GM19025 (cell line): ENCODE results near the gene BCL2.

Experiments used
- ATAC-seq: cut with Tn5 transposase; IDR thresholded peaks from one replicate; pipeline ENCODE4 v1.9.1; 2021; ENCODE audit warnings: mild to moderate bottlenecking, low read depth, moderate library complexity; ENCODE audit not compliant: unreplicated experiment

Gene BCL2

GRCh38 chr18:63312019-63312409 lies 7.6 kb downstream of the BCL2 start:
- no peak for ATAC-seq

DNA sequence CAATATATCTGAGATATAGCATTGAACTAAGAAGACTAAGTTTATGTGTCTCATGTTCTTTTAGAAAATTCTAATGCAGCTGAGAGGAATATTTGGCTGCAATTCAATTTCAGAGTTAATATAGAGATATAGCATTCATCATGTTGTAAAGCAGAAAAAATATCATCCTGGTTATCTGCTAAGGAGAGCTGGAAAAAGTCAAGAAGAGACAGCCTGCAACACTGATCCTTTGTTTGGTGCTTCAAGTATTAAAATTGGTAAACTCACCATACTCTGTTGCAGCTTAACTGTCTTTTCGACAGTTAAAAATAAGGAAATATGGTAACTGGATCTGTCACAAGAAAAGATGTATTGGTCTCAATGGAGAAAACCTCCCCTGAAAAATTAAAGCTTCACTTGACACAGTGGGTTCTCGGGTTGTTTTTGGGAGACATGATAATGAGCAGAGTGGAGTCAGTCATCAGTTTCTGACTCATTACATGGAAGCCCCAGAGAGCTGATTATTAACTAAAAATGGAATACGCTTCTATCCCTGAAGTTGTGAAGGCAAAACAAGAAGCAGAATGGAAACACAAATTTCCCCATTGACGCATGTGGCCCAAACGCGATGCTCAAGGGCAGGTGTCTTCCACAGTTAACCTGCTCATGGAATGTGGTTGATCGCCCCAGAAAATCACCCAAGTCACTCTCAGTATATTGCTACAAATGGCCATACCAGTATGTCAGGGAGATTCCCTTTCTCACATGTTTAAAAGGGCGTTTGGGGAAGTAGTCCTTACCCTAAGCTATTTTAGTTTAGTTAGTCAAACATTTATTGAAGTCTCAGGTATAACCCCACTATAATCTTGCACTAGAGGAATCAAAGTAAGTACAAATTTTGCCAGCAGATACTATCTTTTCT lies 8.2 kb downstream of the BCL2 start:
- peak; percentile 65 for ATAC-seq

DNA sequence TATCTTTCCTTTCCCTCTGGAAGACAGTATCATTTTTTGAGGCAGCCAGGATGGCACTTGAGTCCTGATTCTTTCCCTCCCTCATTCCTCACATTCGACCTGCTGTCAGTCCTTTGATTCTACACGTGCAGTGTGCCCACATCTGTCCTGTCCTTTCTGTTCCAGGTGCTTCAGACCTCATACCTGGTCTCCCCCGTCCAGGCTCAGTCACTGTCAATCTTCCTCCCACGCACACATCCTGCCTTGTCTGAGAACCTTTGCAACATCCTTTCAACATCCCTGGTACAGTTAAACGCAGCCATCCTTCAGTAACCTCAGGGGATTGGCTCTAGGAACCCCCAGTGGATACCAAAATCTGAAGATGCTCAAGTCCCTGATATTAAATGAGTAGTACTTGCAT lies 10.1 kb downstream of the BCL2 start:
- ATAC-seq = no peak

DNA sequence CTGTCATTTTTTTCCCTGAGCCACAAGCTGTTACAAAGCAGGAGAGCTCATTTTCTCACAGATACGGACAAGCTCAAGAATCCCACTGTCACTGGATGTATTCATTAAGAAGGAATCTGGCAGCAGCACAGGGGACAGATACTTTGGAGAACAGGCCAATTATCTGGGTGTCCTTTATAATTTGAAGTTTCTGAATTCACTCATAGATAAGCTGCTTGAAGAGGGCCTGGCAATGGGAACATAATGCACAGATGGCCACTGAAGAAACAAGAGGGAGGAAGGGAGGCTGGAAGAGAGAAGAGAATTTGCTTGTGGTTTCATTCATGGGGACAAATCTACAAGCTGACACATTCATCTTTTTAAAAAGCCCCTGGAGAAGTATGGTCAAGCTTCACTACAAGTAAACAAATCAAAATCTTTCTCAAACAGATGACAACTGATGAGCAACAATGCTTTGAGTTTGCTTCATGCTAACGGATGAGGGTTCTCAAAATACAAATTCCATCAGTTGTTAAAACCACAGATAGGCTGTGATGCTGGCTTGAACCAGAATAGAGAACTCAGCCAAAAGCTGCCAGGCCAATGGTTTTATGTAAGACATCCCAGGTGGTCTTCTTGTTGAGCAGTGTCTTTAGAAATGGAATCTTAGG lies 11.9 kb downstream of the BCL2 start:
- no peak for ATAC-seq

DNA sequence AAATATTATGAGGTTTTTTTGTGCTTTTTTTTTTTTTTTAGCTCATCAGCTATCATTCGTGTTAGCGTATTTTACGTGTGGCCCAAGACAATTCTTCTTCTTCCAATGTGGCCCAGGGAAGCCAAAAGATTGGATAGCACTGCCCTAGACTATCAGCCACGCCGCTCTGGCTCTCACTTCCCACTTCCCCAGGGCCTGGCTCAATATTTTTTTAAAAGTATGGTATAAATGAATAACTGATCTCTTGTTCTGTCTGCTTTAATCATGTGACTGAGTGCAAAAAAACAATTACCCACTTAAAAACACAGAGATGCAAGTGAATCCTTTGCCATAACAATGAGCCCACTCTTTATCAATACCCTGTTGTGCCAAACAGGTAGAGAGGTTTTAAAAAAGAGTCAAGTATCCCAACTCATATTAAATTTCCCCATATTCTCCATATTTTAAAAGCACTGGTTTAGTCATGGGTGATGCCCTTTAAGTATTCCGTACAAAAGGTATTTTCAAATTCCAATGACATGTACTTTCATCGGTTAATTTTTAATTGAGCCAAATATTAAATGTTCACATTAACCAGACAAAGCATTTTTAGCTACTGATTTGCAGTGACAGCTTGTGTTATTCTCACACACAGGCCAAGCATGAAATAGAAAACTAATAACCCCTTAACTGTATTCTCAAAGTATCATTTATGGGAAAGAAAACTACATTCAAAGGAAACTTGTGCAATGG lies 12.6 kb downstream of the BCL2 start:
- no peak for ATAC-seq

DNA sequence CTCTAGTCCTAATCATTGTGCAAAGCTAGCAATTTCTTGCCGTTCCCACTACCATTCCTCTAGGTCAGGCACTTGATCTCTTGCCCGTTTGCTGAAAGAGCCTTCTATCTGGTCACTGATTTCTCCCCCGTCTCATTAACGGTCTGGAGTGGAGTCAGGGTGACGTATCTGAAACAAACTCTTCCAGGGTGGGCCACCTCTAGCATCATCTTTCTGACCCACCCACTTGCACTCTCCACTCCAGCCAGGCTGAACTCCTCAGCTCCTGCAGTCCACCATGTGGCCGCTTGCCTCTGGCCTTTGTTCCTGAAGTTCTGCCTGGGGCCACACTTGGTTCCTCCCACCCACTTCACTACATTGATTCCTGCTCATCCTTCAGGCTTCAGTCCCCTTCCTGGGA lies 13.3 kb downstream of the BCL2 start:
- no peak for ATAC-seq

GRCh38 chr18:63303547-63303946 lies 16.0 kb downstream of the BCL2 start:
- no peak for ATAC-seq

GRCh38 chr18:63302636-63303405 lies 16.7 kb downstream of the BCL2 start:
- no peak for ATAC-seq

GRCh38 chr18:63302220-63302619 lies 17.3 kb downstream of the BCL2 start:
- no peak for ATAC-seq

DNA sequence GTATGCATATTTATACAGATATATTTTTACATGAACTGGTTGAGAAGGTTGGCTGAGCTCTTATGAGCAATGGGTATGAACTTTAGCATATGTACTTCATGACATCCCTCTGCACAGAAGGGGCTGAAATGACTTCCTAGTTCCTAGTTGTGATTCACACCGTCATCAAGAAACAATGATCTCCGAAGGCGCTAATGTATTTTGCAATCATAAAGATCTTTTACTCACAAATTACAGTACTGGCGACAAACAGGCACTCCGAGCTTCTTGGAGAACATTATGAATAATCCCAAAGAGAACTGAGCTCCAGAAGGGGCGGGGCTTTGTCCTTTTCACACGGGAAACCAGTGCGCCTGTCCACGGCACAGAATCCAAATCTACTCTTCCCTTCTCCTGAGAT lies 18.1 kb downstream of the BCL2 start:
- ATAC-seq = no peak

DNA sequence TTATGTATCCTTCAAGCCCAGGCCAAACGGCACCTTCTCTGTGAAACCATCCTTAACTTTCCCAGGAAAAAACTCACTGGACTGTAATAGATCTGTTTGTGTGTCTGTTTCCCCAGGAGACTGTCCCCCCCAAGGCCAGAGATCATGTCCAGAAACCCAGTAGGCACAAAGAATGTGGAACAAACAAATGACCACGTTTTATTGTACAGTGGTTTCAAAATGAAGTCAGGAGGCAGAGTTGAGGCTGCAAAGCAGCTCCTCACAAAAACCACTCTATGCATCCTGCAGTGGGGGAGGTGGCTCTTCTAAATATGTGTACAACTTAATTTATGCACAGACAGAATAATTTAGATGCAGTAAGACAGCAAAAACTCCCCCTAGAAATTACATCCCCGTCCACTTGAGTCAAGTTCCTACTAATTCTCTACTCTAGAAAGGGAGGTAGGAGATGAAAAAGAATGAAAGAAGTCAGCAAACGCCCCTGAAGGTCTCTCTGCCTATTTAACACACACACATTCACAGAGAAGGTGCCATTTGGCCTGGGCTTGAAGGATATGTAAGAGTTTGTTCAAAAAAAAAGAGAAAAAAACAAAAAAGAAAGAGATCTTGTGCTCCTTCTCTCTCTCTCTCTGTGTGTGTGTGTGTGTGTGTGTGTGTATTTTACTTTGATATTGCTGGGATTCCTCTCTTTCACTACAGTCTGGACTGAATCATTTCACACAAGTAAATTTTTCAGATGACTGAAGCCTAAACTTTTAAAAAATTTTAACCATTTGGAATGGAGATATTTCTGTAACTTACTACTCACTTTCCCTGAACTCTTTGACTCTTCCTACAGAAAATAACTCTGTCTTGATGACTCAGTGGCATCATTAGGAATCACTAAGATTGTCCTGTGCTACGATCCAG lies 19.5 kb downstream of the BCL2 start:
- ATAC-seq = peak; percentile 59

- ATAC-seq = no peak
Observed at GRCh38 chr18:63298400-63299365, 20.9 kb downstream of the BCL2 start.

GRCh38 chr18:63297687-63298399 lies 21.7 kb downstream of the BCL2 start:
- no peak for ATAC-seq

GRCh38 chr18:63293935-63294334 lies 25.6 kb downstream of the BCL2 start:
- no peak for ATAC-seq

DNA sequence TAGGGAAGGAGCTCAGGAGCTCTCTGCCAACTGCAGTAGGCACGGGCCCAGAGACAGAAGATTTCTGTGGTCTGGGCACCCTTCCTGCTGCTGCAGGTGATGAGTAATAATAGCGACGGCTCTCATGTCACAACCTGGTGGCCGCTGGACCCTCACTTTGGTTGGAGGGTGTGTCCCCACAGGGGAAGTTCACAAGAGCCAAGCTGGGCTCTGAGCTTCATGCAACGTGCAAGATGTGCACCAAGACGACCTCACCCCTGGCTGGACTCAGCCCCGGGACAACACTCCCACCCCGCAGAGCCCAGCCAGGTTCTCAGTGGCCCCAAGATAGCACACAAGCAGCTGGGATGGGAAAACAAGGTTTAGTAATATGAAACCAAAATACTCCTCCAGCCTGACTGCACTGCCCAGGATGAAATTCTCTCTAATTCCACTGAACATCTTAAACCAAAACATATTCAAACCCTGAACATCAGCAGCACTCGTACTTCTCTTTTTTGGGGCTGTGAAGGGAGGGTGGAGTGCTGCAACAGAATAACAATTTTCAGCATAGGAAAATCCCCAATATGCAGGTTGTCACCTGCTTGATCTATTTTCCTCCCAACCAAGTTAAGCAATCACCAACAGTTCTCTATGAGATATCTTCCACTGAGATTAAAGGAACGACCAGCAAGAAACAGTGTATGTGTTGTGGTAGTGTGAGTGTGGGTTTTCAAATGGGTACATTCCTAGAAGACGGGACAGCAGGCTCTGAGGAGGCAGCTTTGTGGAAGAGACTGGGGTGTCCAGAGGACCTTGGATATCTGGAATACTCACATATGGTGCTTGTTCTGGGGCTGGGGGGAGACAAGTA lies 26.5 kb downstream of the BCL2 start:
- peak; percentile 51 for ATAC-seq

GRCh38 chr18:63291278-63291677 lies 28.3 kb downstream of the BCL2 start:
- no peak for ATAC-seq

- no peak for ATAC-seq
Observed at GRCh38 chr18:63290821-63291200, 28.8 kb downstream of the BCL2 start.
